HepG2 (cell line): ENCODE results near the gene SVBP. TPM values are rescaled to one million over a fixed set of nuclear protein-coding genes. Genes with fewer than 3 reads are reported as not detected.

ENCODE experiments used
- E2F5 ChIP-seq: sonication (generic); formaldehyde crosslinking; conservative IDR thresholded peaks from 2 replicates; pipeline ENCODE4 v1.4.0; 2020; ENCODE audit warnings: missing genetic modification reagents
- FOXP4 ChIP-seq: sonication (generic); formaldehyde crosslinking; IDR thresholded peaks from 2 replicates; pipeline ENCODE4 v1.4.0; 2020; ENCODE audit warnings: missing genetic modification reagents
- NFE2L2 ChIP-seq: fragments of 150-350 bp; IDR thresholded peaks from 2 replicates; pipeline ENCODE4 v1.6.1; 2014; ENCODE audit warnings: low read length
- NR2F6 ChIP-seq, 2 experiments: IDR thresholded peaks; 2 replicates each; pipeline ENCODE4 v1.6.1; 2016; ENCODE audit warnings: antibody characterized with exemption in 1 of 2, mild to moderate bottlenecking in 1 of 2
- PCBP1 ChIP-seq: fragments of 200-400 bp; formaldehyde crosslinking; IDR thresholded peaks from 2 replicates; pipeline ENCODE4 v1.6.1; 2017; ENCODE audit warnings: mild to moderate bottlenecking, low read depth, low read length, borderline replicate concordance
- REXO4 ChIP-seq: sonication (generic); formaldehyde crosslinking; IDR thresholded peaks from 2 replicates; pipeline ENCODE4 v1.8.0; 2022; ENCODE audit warnings: missing genetic modification reagents, mild to moderate bottlenecking, borderline replicate concordance
- RNF2 ChIP-seq: fragments of 450-650 bp; conservative IDR thresholded peaks from 2 replicates; pipeline ENCODE4 v1.6.1; 2016; ENCODE audit warnings: low read depth
- RXRA ChIP-seq: sonication (generic); formaldehyde crosslinking; IDR thresholded peaks from 2 replicates; pipeline ENCODE4 v1.5.1; 2020; ENCODE audit warnings: missing genetic modification reagents
- SALL2 ChIP-seq: sonication (generic); formaldehyde crosslinking; IDR thresholded peaks from 2 replicates; pipeline ENCODE4 v1.8.1; 2023; ENCODE audit warnings: mild to moderate bottlenecking, missing genetic modification reagents, inconsistent platforms
- SATB2 ChIP-seq: sonication (generic); formaldehyde crosslinking; IDR thresholded peaks from 2 replicates; pipeline ENCODE4 v1.5.0; 2020; ENCODE audit warnings: missing genetic modification reagents
- SMC3 ChIP-seq: IDR thresholded peaks from 2 replicates; pipeline ENCODE4 v1.6.1; 2011; ENCODE audit warnings: low read length, improper control_type of control experiment
- ZMYM2 ChIP-seq: sonication (generic); formaldehyde crosslinking; IDR thresholded peaks from 2 replicates; pipeline ENCODE4 v1.8.0; 2022; ENCODE audit warnings: mild to moderate bottlenecking, missing genetic modification reagents
- ZNF101 ChIP-seq: sonication (generic); formaldehyde crosslinking; IDR thresholded peaks from 2 replicates; pipeline ENCODE4 v1.4.0; 2020; ENCODE audit warnings: mild to moderate bottlenecking, low read depth, missing genetic modification reagents, borderline replicate concordance
- ZNF354B ChIP-seq: sonication (generic); formaldehyde crosslinking; IDR thresholded peaks from 2 replicates; pipeline ENCODE4 v1.8.0; 2022; ENCODE audit warnings: mild to moderate bottlenecking, missing genetic modification reagents
- ZNF672 ChIP-seq: sonication (generic); formaldehyde crosslinking; IDR thresholded peaks from 2 replicates; pipeline ENCODE4 v1.8.1; 2022; ENCODE audit warnings: missing genetic modification reagents
- ZNF788 ChIP-seq: sonication (generic); formaldehyde crosslinking; IDR thresholded peaks from 2 replicates; pipeline ENCODE4 v1.5.0; 2020; ENCODE audit warnings: mild to moderate bottlenecking, missing genetic modification reagents, borderline replicate concordance
- polyA plus RNA-seq, 8 experiments: library from polyadenylated mRNA; depleted of rRNA in 3 of 8; stranded (reverse) in 7 of 8; unstranded in 1 of 8; fragments of >200 nt; fragmentation: Illumina TruSeq in 4 of 8; extraction: Trizol in 4 of 8; gene quantifications; 2 replicates each; pipeline versions ENCODE4 v1.2.1 to v1.2.3, GENCODE V29; 2011 to 2016; ENCODE audit warnings: low read depth in 4 of 8, missing spikeins in 1 of 8, mixed read lengths in 1 of 8; ENCODE audit not compliant: insufficient read depth in 1 of 8
- total RNA-seq, 5 experiments: library from RNA; depleted of rRNA; stranded (reverse); fragments of >200 nt; fragmentation: Illumina TruSeq; extraction: Trizol; gene quantifications; 2 replicates each; pipeline ENCODE4 v1.2.3, GENCODE V29; 2016; ENCODE audit warnings: low read depth in 1 of 5
- TF ChIP-seq, protein P1 (sequence below): sonication (generic); formaldehyde crosslinking; IDR thresholded peaks from 2 replicates; pipeline ENCODE4 v1.4.0; 2020; ENCODE audit warnings: missing genetic modification reagents
- TF ChIP-seq, protein P2 (sequence below): IDR thresholded peaks from 2 replicates; pipeline ENCODE4 v1.6.1; 2012; ENCODE audit warnings: low read length, improper control_type of control experiment
- TF ChIP-seq, protein P3 (sequence below): sonication (generic); formaldehyde crosslinking; IDR thresholded peaks from 2 replicates; pipeline ENCODE4 v1.4.0; 2020; ENCODE audit warnings: missing genetic modification reagents, borderline replicate concordance

SVBP gene
- total and polyA plus RNA-seq, 2 of the 13 experiments (the other 11 are each of a cell fraction or from before 2014, with no cell fraction given): 28.8 to 48.2 TPM

DNA sequence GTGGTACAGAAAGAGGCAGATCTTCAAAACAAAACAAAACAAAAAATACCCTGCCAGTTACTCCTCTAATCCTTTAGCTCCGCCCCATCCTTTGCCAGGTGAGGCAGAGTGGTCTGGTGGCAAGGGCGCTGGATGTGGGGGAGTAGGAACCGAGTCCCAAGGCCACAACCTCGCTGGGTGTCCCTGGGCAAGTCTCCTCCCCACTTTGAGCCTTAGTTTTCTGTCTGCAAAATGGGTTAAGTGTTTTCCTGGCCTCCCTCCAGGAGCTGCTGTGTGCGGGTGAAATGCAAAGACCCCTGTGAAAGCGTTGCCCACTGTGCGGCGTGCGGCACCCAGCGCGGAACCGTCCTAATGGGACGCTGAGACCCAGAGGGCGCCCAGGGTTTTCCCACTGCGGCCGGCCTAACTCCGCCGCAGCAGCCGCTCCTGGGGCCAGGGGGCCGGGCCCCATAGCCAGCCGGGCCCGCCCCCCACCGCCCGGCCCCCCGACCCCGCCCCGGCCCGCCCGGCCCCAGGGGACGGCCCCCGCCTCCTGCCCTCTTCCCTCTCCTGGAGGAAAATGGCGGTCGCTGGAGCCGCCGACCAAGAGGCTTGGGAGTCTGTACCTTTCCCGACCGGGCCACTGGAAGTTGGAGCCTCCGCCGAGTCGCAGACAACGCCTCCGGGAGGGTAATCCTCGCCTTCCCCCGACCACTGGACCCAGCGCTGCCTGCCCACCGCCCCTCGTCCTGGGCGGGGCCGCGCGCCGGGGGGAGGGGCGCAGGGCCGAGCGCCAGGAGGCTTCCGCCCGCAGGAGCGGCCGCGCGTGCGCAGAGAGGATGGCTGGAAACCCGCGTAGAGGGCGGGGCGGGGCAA is at the start of gene SVBP, which contains the start of gene ERMAP (continued):
- TF ChIP-seq E2F5: no peak
- no peak for TF ChIP-seq ZNF672 (CRISPR knock-in tag)
- TF ChIP-seq RNF2: no peak
- TF ChIP-seq, protein P1, sequence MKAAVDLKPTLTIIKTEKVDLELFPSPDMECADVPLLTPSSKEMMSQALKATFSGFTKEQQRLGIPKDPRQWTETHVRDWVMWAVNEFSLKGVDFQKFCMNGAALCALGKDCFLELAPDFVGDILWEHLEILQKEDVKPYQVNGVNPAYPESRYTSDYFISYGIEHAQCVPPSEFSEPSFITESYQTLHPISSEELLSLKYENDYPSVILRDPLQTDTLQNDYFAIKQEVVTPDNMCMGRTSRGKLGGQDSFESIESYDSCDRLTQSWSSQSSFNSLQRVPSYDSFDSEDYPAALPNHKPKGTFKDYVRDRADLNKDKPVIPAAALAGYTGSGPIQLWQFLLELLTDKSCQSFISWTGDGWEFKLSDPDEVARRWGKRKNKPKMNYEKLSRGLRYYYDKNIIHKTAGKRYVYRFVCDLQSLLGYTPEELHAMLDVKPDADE: no peak
- TF ChIP-seq, protein P2, sequence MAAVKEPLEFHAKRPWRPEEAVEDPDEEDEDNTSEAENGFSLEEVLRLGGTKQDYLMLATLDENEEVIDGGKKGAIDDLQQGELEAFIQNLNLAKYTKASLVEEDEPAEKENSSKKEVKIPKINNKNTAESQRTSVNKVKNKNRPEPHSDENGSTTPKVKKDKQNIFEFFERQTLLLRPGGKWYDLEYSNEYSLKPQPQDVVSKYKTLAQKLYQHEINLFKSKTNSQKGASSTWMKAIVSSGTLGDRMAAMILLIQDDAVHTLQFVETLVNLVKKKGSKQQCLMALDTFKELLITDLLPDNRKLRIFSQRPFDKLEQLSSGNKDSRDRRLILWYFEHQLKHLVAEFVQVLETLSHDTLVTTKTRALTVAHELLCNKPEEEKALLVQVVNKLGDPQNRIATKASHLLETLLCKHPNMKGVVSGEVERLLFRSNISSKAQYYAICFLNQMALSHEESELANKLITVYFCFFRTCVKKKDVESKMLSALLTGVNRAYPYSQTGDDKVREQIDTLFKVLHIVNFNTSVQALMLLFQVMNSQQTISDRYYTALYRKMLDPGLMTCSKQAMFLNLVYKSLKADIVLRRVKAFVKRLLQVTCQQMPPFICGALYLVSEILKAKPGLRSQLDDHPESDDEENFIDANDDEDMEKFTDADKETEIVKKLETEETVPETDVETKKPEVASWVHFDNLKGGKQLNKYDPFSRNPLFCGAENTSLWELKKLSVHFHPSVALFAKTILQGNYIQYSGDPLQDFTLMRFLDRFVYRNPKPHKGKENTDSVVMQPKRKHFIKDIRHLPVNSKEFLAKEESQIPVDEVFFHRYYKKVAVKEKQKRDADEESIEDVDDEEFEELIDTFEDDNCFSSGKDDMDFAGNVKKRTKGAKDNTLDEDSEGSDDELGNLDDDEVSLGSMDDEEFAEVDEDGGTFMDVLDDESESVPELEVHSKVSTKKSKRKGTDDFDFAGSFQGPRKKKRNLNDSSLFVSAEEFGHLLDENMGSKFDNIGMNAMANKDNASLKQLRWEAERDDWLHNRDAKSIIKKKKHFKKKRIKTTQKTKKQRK: no peak
- TF ChIP-seq ZNF101 (CRISPR knock-in tag): no peak
- TF ChIP-seq PCBP1: no peak
- TF ChIP-seq SATB2 (CRISPR knock-in tag): no peak
- no peak for TF ChIP-seq SMC3
- TF ChIP-seq FOXP4 (CRISPR knock-in tag): no peak; the same call in 1 of the 2 replicates
- TF ChIP-seq ZNF354B (CRISPR knock-in tag): no peak
- 0 out of 2 replicates have a peak, but pooled peaks have one; percentile 63 for TF ChIP-seq ZNF788 (CRISPR knock-in tag)
- TF ChIP-seq NFE2L2: no peak
- TF ChIP-seq ZMYM2 (CRISPR knock-in tag): no peak
- TF ChIP-seq RXRA: no peak; the same call in 1 of the 2 replicates
- no peak for TF ChIP-seq REXO4 (CRISPR knock-in tag)
- TF ChIP-seq, protein P3, sequence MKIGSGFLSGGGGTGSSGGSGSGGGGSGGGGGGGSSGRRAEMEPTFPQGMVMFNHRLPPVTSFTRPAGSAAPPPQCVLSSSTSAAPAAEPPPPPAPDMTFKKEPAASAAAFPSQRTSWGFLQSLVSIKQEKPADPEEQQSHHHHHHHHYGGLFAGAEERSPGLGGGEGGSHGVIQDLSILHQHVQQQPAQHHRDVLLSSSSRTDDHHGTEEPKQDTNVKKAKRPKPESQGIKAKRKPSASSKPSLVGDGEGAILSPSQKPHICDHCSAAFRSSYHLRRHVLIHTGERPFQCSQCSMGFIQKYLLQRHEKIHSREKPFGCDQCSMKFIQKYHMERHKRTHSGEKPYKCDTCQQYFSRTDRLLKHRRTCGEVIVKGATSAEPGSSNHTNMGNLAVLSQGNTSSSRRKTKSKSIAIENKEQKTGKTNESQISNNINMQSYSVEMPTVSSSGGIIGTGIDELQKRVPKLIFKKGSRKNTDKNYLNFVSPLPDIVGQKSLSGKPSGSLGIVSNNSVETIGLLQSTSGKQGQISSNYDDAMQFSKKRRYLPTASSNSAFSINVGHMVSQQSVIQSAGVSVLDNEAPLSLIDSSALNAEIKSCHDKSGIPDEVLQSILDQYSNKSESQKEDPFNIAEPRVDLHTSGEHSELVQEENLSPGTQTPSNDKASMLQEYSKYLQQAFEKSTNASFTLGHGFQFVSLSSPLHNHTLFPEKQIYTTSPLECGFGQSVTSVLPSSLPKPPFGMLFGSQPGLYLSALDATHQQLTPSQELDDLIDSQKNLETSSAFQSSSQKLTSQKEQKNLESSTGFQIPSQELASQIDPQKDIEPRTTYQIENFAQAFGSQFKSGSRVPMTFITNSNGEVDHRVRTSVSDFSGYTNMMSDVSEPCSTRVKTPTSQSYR (CRISPR knock-in tag): peak; percentile 95
- peak; percentile 53; the same call in 1 of the 2 replicates for TF ChIP-seq SALL2 (CRISPR knock-in tag)
- no peak for TF ChIP-seq NR2F6 (IDR thresholded peaks at IDR 0.05)
- TF ChIP-seq NR2F6 (CRISPR knock-in tag; IDR thresholded peaks at IDR 0.05): no peak; the same call in 1 of the 2 replicates
